Right lobe of liver (tissue), 4 donors: Measurements from ENCODE around the gene IL19.

Experiments
- POLR2A ChIP-seq: fragments of 450-650 bp; IDR thresholded peaks from one replicate; pipeline ENCODE4 v1.6.1; 2017; ENCODE audit warnings: antibody characterized with exemption, mild to moderate bottlenecking
- TF ChIP-seq, protein P1 (sequence below), 4 donors: fragments of 200-600 bp in 3 of 4; fragments of 450-650 bp in 1 of 4; IDR thresholded peaks; one replicate each; pipeline versions ENCODE4 v1.5.1 to v1.8.0; 2016 to 2022; ENCODE audit warnings: antibody characterized with exemption in 4 of 4, mild to moderate bottlenecking in 2 of 4
- donor health status: DM: no; HTN: no; CAD: no.
- donor health status: DM: no; HTN: no; CAD: no.
- donor health status: DM: no; HTN: yes; CAD: no.

DNA sequence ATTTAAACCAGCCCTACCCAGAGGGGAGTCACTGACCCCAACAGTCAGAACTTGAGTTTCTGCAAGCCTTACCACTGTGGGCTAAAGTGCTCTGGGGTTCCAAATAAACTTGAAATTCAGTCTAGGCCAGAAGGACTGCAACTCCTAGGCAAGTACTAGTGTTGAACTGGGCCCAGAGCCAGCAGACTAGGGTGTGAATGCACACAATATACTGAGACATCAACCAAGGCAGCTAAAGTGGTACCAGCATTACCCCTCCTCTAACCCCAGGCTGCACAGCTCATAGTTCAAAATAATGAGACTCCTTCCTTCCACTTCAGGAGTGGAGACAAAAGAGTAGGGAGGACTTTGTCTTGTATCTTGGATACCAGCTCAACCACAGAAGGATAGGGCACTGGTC is 75.9 kb downstream of the IL19 start:
- TF ChIP-seq, protein P1, sequence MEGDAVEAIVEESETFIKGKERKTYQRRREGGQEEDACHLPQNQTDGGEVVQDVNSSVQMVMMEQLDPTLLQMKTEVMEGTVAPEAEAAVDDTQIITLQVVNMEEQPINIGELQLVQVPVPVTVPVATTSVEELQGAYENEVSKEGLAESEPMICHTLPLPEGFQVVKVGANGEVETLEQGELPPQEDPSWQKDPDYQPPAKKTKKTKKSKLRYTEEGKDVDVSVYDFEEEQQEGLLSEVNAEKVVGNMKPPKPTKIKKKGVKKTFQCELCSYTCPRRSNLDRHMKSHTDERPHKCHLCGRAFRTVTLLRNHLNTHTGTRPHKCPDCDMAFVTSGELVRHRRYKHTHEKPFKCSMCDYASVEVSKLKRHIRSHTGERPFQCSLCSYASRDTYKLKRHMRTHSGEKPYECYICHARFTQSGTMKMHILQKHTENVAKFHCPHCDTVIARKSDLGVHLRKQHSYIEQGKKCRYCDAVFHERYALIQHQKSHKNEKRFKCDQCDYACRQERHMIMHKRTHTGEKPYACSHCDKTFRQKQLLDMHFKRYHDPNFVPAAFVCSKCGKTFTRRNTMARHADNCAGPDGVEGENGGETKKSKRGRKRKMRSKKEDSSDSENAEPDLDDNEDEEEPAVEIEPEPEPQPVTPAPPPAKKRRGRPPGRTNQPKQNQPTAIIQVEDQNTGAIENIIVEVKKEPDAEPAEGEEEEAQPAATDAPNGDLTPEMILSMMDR (IDR thresholded peaks at IDR 0.05): no peak
- TF ChIP-seq POLR2A: no peak
